SK-N-SH treated with all-trans-retinoic acid at 6 μM for 48 hours (cell line): ENCODE measurements around the gene DBN1.

Experiments
- ATAC-seq: fragments of 200-7000 bp; cut with Tn5 transposase; 3 replicates; pipeline ENCODE4 v1.9.1; 2020; ENCODE audit warnings: mild to moderate bottlenecking, moderate library complexity
- ARNTL ChIP-seq: fragments of 450-650 bp; formaldehyde crosslinking; IDR thresholded peaks from 2 replicates; pipeline ENCODE4 v1.5.0; 2020; ENCODE audit warnings: low read depth, mild to moderate bottlenecking, moderate library complexity, borderline replicate concordance
- CSDC2 ChIP-seq: fragments of 250-450 bp; sonication (Bioruptor Pico); IDR thresholded peaks from 2 replicates; pipeline ENCODE4 v1.5.0; 2020; ENCODE audit warnings: mild to moderate bottlenecking, moderate library complexity
- ESRRG ChIP-seq: fragments of 250-450 bp; sonication (Bioruptor Pico); IDR thresholded peaks from 2 replicates; pipeline ENCODE4 v1.6.1; 2021; ENCODE audit warnings: mild to moderate bottlenecking
- GLIS3 ChIP-seq: fragments of 250-450 bp; sonication (Bioruptor Pico); IDR thresholded peaks from 2 replicates; pipeline ENCODE4 v1.5.0; 2020; ENCODE audit warnings: mild to moderate bottlenecking, moderate library complexity
- ISL1 ChIP-seq: fragments of 250-450 bp; sonication (Bioruptor Pico); IDR thresholded peaks from 2 replicates; pipeline ENCODE4 v2.1.2; 2022; ENCODE audit warnings: mild to moderate bottlenecking, moderate library complexity
- OSR1 ChIP-seq: fragments of 250-450 bp; sonication (Bioruptor Pico); IDR thresholded peaks from 2 replicates; pipeline ENCODE4 v1.8.0; 2022; ENCODE audit warnings: moderate library complexity, mild to moderate bottlenecking, inconsistent platforms
- PATZ1 ChIP-seq: fragments of 250-450 bp; sonication (Bioruptor Pico); IDR thresholded peaks from 2 replicates; pipeline ENCODE4 v1.8.0; 2020; ENCODE audit warnings: mild to moderate bottlenecking, moderate library complexity, borderline replicate concordance
- PPARA ChIP-seq: fragments of 250-450 bp; sonication (Bioruptor Pico); IDR thresholded peaks from 2 replicates; pipeline ENCODE4 v1.5.0; 2020; ENCODE audit warnings: mild to moderate bottlenecking, borderline replicate concordance
- SNAI2 ChIP-seq: fragments of 250-450 bp; sonication (Bioruptor Pico); IDR thresholded peaks from 2 replicates; pipeline ENCODE4 v1.5.0; 2020; ENCODE audit warnings: mild to moderate bottlenecking, moderate library complexity
- TCF4 ChIP-seq: fragments of 250-450 bp; sonication (Bioruptor Pico); IDR thresholded peaks from 2 replicates; pipeline ENCODE4 v1.8.0; 2021; ENCODE audit warnings: mild to moderate bottlenecking, moderate library complexity, borderline replicate concordance
- TOX ChIP-seq: fragments of 250-450 bp; sonication (Bioruptor Pico); IDR thresholded peaks from 2 replicates; pipeline ENCODE4 v1.8.0; 2021; ENCODE audit warnings: mild to moderate bottlenecking, moderate library complexity, borderline replicate concordance
- TSHZ2 ChIP-seq: fragments of 250-450 bp; sonication (Bioruptor Pico); IDR thresholded peaks from 2 replicates; pipeline ENCODE4 v1.5.0; 2020; ENCODE audit warnings: mild to moderate bottlenecking, moderate library complexity
- ZC3H10 ChIP-seq: fragments of 250-450 bp; sonication (Bioruptor Pico); IDR thresholded peaks from 2 replicates; pipeline ENCODE4 v1.5.1; 2021; ENCODE audit warnings: mild to moderate bottlenecking, moderate library complexity
- ZFP3 ChIP-seq: fragments of 250-450 bp; sonication (Bioruptor Pico); IDR thresholded peaks from 2 replicates; pipeline ENCODE4 v1.5.0; 2020; ENCODE audit warnings: mild to moderate bottlenecking, moderate library complexity
- ZFP30 ChIP-seq: fragments of 450-650 bp; formaldehyde crosslinking; IDR thresholded peaks from 2 replicates; pipeline ENCODE4 v1.5.0; 2022; ENCODE audit warnings: mild to moderate bottlenecking, moderate library complexity
- ZNF70 ChIP-seq: fragments of 450-650 bp; formaldehyde crosslinking; IDR thresholded peaks from 2 replicates; pipeline ENCODE4 v1.5.0; 2020; ENCODE audit warnings: mild to moderate bottlenecking, moderate library complexity
- TF ChIP-seq, protein P1 (sequence below): fragments of 250-450 bp; sonication (Bioruptor Pico); IDR thresholded peaks from 2 replicates; pipeline ENCODE4 v1.5.1; 2020; ENCODE audit warnings: low read depth, mild to moderate bottlenecking, moderate library complexity
- TF ChIP-seq, protein P2 (sequence below): fragments of 250-450 bp; sonication (Bioruptor Pico); IDR thresholded peaks from 2 replicates; pipeline ENCODE4 v1.5.1; 2021; ENCODE audit warnings: mild to moderate bottlenecking, moderate library complexity

DBN1 gene

GRCh38 chr5:177449140-177450061, 24.0 kb downstream of the DBN1 start:
- no peak for ATAC-seq
- TF ChIP-seq ARNTL (CRISPR knock-in tag) (no peak), TSHZ2 (CRISPR knock-in tag) (no peak), ZNF70 (CRISPR knock-in tag) (no peak), TCF4 (CRISPR knock-in tag) (no peak), CSDC2 (no peak), PATZ1 (CRISPR knock-in tag) (no peak), OSR1 (CRISPR knock-in tag) (no peak), ZFP30 (CRISPR knock-in tag) (no peak), ZC3H10 (CRISPR knock-in tag) (no peak), TOX (CRISPR knock-in tag) (no peak), GLIS3 (CRISPR knock-in tag) (no peak), ESRRG (CRISPR knock-in tag) (no peak)
- TF ChIP-seq, protein P1, sequence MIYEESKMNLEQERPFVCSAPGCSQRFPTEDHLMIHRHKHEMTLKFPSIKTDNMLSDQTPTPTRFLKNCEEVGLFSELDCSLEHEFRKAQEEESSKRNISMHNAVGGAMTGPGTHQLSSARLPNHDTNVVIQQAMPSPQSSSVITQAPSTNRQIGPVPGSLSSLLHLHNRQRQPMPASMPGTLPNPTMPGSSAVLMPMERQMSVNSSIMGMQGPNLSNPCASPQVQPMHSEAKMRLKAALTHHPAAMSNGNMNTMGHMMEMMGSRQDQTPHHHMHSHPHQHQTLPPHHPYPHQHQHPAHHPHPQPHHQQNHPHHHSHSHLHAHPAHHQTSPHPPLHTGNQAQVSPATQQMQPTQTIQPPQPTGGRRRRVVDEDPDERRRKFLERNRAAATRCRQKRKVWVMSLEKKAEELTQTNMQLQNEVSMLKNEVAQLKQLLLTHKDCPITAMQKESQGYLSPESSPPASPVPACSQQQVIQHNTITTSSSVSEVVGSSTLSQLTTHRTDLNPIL (CRISPR knock-in tag): no peak

DNA sequence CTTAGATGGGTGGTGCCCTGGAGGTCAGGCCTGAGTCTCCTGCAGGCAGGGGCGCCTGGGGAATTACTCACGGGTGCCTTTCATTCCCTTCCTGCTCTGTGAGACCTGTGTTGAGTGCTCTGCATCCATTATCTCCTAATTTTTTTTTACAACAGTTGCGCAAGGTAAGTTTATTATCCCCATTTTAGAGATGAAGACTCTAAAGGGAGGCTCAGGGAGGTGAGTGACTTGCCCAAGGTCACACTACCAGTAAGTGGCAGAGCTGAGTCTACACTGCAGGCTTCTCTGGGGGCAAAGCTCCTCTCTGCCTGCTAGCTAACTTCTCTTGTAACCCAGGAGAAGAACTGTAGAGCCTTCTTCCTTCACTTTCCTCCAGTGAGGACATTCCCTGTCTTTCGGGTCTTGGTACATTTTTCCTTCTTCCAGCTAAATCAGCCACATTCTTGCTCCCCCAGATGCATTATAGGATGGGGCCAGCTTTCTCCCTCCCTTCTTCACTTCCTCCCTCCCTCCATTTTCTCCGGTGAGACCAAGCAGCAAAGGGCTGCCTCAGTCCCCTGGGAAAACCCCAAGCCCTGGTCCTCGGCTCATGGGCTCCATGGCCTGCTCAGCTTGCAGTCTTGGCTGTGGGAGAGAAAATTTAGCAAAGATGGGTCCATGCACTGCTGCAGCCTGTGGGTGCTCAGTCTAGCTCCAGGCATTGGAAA, 25.0 kb downstream of the DBN1 start:
- ATAC-seq: no peak
- TF ChIP-seq ZFP3 (0 out of 2 replicates have a peak, but pooled peaks have one; percentile 10), ESRRG (CRISPR knock-in tag) (no peak), ISL1 (CRISPR knock-in tag) (no peak), SNAI2 (CRISPR knock-in tag) (0 out of 2 replicates have a peak, but pooled peaks have one; percentile 8), TSHZ2 (CRISPR knock-in tag) (no peak), PPARA (CRISPR knock-in tag) (no peak)
- TF ChIP-seq, protein P2, sequence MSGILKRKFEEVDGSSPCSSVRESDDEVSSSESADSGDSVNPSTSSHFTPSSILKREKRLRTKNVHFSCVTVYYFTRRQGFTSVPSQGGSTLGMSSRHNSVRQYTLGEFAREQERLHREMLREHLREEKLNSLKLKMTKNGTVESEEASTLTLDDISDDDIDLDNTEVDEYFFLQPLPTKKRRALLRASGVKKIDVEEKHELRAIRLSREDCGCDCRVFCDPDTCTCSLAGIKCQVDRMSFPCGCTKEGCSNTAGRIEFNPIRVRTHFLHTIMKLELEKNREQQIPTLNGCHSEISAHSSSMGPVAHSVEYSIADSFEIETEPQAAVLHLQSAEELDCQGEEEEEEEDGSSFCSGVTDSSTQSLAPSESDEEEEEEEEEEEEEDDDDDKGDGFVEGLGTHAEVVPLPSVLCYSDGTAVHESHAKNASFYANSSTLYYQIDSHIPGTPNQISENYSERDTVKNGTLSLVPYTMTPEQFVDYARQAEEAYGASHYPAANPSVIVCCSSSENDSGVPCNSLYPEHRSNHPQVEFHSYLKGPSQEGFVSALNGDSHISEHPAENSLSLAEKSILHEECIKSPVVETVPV: no peak
